Peyer's patch (tissue), 4 donors: Measurements from ENCODE around the gene TTC31.

Experiments
- POLR2A ChIP-seq, 2 donors: fragments of 450-650 bp; IDR thresholded peaks; one replicate each; pipeline ENCODE4 v1.5.1; 2017; ENCODE audit warnings: antibody characterized with exemption in 2 of 2, mild to moderate bottlenecking in 2 of 2, moderate library complexity in 2 of 2
- TF ChIP-seq, protein P1 (sequence below), 6 experiments: fragments of 450-650 bp in 4 of 6; fragments of 200-600 bp in 2 of 6; sonication (generic) in 1 of 6; IDR thresholded peaks; one replicate each; pipeline ENCODE4 v1.5.1; 2017 to 2019; ENCODE audit warnings: antibody characterized with exemption in 6 of 6, mild to moderate bottlenecking in 3 of 6, moderate library complexity in 1 of 6

DNA sequence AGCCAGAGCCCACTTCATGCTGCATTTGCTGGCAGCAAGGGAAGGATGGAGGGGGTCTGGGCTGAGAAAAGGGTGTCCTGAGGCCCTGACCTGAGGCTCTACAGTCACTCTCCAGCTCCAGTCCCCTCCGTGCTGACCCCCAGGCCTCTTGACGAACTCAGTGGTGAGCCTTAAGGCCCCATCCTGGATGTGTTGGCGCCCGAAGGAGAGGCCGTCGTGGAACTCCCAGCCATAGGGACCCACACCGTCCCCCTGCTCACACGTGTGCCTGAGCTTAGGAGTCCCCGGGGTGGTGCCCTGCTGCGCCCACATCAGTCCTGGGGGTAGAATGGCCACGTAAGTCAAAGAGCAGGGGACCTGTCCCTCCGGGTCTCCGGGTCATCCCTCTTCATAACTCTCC lies 18.5 kb upstream of the TTC31 start:
- no peak for TF ChIP-seq POLR2A (IDR thresholded peaks at IDR 0.05)
- TF ChIP-seq, protein P1, sequence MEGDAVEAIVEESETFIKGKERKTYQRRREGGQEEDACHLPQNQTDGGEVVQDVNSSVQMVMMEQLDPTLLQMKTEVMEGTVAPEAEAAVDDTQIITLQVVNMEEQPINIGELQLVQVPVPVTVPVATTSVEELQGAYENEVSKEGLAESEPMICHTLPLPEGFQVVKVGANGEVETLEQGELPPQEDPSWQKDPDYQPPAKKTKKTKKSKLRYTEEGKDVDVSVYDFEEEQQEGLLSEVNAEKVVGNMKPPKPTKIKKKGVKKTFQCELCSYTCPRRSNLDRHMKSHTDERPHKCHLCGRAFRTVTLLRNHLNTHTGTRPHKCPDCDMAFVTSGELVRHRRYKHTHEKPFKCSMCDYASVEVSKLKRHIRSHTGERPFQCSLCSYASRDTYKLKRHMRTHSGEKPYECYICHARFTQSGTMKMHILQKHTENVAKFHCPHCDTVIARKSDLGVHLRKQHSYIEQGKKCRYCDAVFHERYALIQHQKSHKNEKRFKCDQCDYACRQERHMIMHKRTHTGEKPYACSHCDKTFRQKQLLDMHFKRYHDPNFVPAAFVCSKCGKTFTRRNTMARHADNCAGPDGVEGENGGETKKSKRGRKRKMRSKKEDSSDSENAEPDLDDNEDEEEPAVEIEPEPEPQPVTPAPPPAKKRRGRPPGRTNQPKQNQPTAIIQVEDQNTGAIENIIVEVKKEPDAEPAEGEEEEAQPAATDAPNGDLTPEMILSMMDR (IDR thresholded peaks at IDR 0.05), result no peak
